NCI-H748 treated with DMSO at 0.1 percent for 48 hours (cell line): ENCODE measurements around the gene THSD7B.

ENCODE experiments used
- DNase-seq: peaks from one replicate; lab custom pipeline; 2025; lab: John Stamatoyannopoulos, UW

The THSD7B gene

GRCh38 chr2:137193401-137193800 is 428.1 kb downstream of the THSD7B start:
- DNase-seq: no peak

DNA sequence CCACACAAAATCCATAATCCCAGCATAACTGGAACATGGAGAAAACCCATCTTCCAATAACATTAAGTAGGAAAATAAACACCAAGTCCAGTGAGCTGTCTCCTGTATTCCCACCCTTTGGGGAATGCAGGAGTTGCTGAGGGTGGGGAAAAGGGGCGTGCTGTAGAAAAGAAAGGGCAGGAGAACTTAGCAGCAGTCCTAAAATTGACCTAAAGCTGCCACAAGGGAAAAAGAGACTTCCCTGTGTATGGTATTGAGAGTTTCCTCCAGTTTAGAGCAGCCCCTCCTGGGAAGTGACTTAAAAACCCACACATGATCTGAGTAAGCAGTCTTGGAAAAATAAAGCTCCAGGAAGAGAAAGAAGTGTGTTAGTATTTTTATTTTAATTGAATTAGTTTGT is 428.8 kb downstream of the THSD7B start:
- DNase-seq: no peak

- DNase-seq: no peak
Observed at GRCh38 chr2:137199751-137200150, 434.4 kb downstream of the THSD7B start.

GRCh38 chr2:137202318-137202717 is 437.0 kb downstream of the THSD7B start:
- DNase-seq: no peak

- DNase-seq: no peak
Observed at GRCh38 chr2:137205324-137205723, 440.0 kb downstream of the THSD7B start.

GRCh38 chr2:137206069-137206468 is 440.7 kb downstream of the THSD7B start:
- no peak for DNase-seq

GRCh38 chr2:137207030-137207429 is 441.7 kb downstream of the THSD7B start:
- DNase-seq: no peak

GRCh38 chr2:137208431-137208891 is 443.1 kb downstream of the THSD7B start:
- no peak for DNase-seq

GRCh38 chr2:137210039-137210438 is 444.7 kb downstream of the THSD7B start:
- DNase-seq: no peak

DNA sequence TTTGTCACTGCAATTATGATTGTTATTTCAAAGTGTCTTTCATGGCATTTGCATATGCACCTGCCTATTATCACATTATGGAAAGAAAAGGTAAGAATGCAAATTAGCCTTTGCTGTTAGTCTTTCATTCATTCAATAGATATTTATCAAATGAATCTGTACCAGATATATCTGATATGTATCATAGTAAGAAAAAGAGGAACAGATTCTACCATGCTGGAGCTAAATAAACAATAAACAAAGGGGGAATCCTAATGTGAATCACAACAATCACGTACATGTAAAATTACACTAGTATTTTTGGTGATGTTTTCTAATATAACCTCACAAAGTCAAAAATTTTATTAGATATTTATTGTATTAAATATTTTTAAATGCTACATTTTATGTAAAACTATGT is 446.4 kb downstream of the THSD7B start:
- no peak for DNase-seq

GRCh38 chr2:137220438-137220993 is 455.2 kb downstream of the THSD7B start:
- DNase-seq: no peak

DNA sequence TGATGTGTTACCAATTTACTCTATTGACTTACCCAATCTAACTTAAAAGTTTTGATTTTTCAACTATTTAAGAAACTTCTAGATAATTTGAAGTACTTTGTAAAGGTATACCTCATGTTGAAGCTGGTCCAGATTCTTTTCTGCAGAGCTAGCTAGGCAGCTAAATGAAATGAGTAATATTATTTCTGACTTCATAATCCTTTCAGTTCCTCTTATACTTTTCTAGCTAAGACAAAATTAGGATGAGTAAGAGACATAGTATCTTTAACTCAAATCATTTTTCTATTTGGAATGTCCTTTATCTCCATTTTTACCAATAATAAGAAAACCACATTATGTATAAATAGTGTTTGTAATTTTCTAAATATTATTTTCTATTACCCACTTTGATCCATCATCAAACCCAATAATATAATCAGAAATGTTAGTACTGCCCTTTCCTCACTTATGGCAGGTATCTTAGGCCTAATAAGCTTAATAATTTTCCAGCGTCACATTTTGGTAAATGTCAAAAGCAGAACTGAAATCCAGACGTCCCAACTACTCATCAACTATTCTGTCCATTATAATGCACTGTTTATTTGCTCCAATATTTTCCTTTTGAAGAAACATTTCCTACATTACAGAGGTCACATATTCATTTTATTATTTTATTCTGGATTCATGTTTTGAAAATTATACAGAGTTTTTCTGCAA is 456.6 kb downstream of the THSD7B start:
- DNase-seq: no peak

GRCh38 chr2:137223722-137224121 is 458.4 kb downstream of the THSD7B start:
- DNase-seq: no peak

DNA sequence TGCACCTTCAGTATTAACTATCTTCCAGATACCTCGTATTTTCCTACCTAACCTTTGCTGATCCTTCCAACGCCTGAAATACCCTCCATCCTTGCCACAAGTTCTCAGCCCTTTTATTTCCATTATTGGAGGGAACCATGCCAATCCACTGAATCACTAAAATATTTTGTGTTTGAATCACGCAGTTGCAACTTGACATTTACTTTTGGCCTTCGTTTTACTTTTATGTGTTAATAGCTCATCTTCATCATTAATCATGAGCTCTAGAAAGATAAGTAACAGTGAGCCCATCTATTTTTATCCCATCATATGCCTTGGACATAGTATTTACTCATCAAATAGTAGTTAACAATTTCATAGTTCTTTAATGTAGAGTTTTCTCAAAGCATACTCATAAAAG is 463.2 kb downstream of the THSD7B start:
- DNase-seq: no peak

- DNase-seq: no peak
Observed at GRCh38 chr2:137229834-137230233, 464.5 kb downstream of the THSD7B start.

GRCh38 chr2:137231628-137232027 is 466.3 kb downstream of the THSD7B start:
- DNase-seq: no peak

DNA sequence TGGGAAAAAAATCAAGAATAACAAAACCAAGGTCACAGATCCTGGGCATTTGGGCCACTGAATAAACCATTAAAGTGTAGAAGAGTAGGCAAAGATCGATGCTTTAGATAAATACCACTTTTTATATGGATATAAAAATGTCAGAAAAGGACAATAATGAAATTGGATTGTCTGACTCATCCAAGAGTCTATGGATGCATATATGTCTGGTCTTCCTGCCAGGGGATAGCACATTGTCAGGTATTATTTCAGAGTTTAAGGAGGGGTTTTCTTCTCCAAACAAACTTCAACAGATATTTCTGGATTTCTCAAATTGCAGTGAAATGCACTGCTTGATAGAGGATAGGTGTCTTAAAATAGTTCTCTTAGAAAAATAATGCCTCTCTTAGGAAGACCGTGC is 466.7 kb downstream of the THSD7B start:
- DNase-seq: no peak

DNA sequence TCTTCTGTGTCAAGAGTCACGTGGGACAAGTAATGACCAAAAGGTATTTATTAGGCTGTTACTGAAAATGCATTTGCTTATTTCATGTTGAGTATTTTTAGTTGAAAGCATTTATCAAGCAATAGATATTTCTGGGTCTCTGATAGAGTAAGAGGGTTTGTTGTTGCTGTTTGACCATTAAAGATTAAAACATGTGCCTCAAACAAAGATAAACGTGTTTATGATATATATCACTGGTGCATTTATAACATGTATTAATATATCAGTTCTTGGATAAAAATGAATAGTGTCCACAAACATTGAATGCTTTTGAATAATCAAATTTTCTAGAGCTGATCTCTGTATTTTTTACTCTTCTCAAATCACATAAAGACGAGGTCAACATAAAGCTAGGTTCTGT is 467.7 kb downstream of the THSD7B start:
- DNase-seq: no peak

DNA sequence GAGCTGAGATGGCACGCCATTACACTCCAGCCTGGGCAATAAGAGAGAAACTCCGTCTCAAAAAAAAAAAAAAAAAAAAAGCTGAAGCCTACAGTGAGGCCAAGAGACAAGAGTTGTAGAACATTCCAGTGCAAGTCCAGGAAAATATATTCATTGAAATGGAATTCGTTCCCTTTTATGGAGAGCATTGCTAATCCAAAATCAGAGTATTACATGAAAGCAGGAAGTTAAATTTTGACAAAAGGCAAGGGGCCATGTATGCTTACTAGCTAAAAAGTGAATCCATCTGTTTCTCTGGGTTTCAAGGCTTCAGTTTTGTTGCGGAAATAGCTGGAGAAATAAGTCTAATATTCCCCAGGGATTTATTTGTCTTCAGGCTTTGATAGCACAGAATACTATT is 471.7 kb downstream of the THSD7B start:
- no peak for DNase-seq

- DNase-seq: no peak
Observed at GRCh38 chr2:137238065-137238464, 472.7 kb downstream of the THSD7B start.

DNA sequence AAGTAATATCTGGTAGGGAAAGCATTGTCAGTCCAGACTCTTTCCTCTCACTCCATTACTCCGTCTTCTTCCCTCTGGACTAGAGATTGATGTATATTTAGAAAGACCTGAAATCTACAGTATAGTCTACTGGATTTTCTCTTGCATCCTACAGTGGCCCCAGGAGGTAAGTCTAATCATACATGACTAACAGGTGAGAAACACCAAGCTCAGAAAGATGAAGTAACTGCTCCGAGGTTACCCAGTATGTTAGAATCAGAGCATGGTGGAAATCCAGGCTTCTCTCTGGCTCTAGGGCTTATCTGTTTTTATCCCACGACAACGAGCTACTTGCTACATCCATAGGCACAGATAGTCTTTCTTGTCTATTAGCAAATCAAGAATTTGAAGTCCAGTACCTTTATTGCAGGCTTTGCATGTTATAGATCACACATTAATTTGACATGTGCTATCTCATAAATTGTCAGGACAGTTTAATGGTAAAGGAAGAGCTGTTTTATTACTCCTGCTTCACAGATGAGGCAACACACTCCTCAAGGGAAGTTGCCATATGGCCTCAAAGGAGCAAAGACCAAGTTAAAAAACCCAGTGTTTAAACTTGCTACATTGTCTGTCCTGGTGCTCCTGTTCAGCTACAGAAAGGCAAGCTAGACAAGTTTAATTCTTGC is 484.3 kb downstream of the THSD7B start:
- DNase-seq: no peak

GRCh38 chr2:137250401-137250800 is 485.1 kb downstream of the THSD7B start:
- DNase-seq: no peak

DNA sequence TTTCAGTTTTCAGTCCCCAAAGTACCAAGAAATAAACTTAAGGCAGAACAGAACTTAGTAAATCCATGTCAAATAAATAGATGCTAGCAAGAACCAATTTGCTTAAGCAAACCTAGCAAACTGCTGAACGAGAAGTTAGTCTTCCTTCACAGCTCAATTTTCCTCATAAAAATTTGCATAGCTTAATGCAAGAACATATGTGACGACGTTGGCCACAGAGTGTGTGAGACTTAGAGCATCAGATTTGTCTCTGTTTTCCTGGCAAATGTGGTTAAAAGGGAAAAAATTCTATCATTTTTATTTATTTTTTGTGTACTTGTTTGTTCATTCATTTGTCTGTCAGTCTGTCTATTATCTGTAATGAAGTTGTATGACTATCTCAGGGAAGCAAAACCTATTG is 485.7 kb downstream of the THSD7B start:
- DNase-seq: no peak

- no peak for DNase-seq
Observed at GRCh38 chr2:137252934-137253333, 487.6 kb downstream of the THSD7B start.
